ENCODE measurements around the gene KHDC4.
A peak's percentile ranks its signal among the peaks of the same experiment; 100 is the strongest.

The KHDC4 gene

GRCh38 chr1:155934097-155934935, at the start of gene KHDC4 (continued):
- TF ChIP-seq PATZ1 (tag by site-specific recombination; IDR thresholded peaks at IDR 0.05) (peak; percentile 35; the same call in 1 of the 2 replicates), ZNF624 (tag by site-specific recombination; IDR thresholded peaks at IDR 0.05) (no peak), SETDB1 (IDR thresholded peaks at IDR 0.05; ENCODE audit: insufficient read length, low read length) (no peak), ZNF629 (tag by site-specific recombination; IDR thresholded peaks at IDR 0.05) (peak; percentile 94), ZNF112 (tag by site-specific recombination; IDR thresholded peaks at IDR 0.05) (no peak), TCF7L2 (IDR thresholded peaks at IDR 0.05; ENCODE audit: borderline replicate concordance, low read depth, low read length) (no peak), YY1 (tag by site-specific recombination; IDR thresholded peaks at IDR 0.05) (peak; percentile 96), ZNF202 (tag by site-specific recombination; IDR thresholded peaks at IDR 0.05; ENCODE audit: borderline replicate concordance) (no peak), ZSCAN18 (tag by site-specific recombination; IDR thresholded peaks at IDR 0.05) (peak; percentile 34; the same call in 1 of the 2 replicates), ZBTB49 (tag by site-specific recombination; IDR thresholded peaks at IDR 0.05; ENCODE audit: low read depth) (no peak), SP7 (tag by site-specific recombination; IDR thresholded peaks at IDR 0.05) (peak; percentile 86), ZNF621 (tag by site-specific recombination; IDR thresholded peaks at IDR 0.05) (no peak), ZNF239 (tag by site-specific recombination; IDR thresholded peaks at IDR 0.05) (peak; percentile 74; the same call in 1 of the 2 replicates), ZNF302 (tag by site-specific recombination; IDR thresholded peaks at IDR 0.05; ENCODE audit: low read depth) (no peak), PRDM4 (tag by site-specific recombination; IDR thresholded peaks at IDR 0.05) (no peak), GLIS1 (tag by site-specific recombination; IDR thresholded peaks at IDR 0.05) (peak; percentile 72), ZNF37A (tag by site-specific recombination; IDR thresholded peaks at IDR 0.05) (no peak), PBX3 (CRISPR knock-in tag; IDR thresholded peaks at IDR 0.05) (peak; percentile 88; the same call in 1 of the 2 replicates), ZBTB20 (tag by site-specific recombination; IDR thresholded peaks at IDR 0.05) (peak; percentile 62), ZNF426 (tag by site-specific recombination; IDR thresholded peaks at IDR 0.05) (no peak), BCL11B (tag by site-specific recombination; IDR thresholded peaks at IDR 0.05; ENCODE audit: low read depth) (no peak), ZNF140 (tag by site-specific recombination; IDR thresholded peaks at IDR 0.05) (no peak), ZNF169 (tag by site-specific recombination; IDR thresholded peaks at IDR 0.05) (no peak), ZNF664 (tag by site-specific recombination; IDR thresholded peaks at IDR 0.05) (peak; percentile 45), ZNF701 (tag by site-specific recombination; IDR thresholded peaks at IDR 0.05) (no peak), ZNF23 (tag by site-specific recombination; IDR thresholded peaks at IDR 0.05; ENCODE audit: borderline replicate concordance) (no peak), KLF8 (tag by site-specific recombination; IDR thresholded peaks at IDR 0.05) (peak; percentile 70), ZNF623 (tag by site-specific recombination; IDR thresholded peaks at IDR 0.05) (no peak; the same call in 1 of the 2 replicates), KLF9 (tag by site-specific recombination; IDR thresholded peaks at IDR 0.05; ENCODE audit: low read depth) (peak; percentile 49; the same call in 1 of the 2 replicates), KLF7 (tag by site-specific recombination; IDR thresholded peaks at IDR 0.05; ENCODE audit: borderline replicate concordance) (0 out of 2 replicates have a peak, but pooled peaks have one; percentile 48)

All from HEK293 (cell line).